Measurements from ENCODE around the gene ARHGAP6.

ARHGAP6 gene

GRCh38 chrX:11632732-11633131 is 33.0 kb downstream of the ARHGAP6 start:
- TF ChIP-seq EP300 (IDR thresholded peaks at IDR 0.05; ENCODE audit: borderline replicate concordance) (no peak), FOXM1 (IDR thresholded peaks at IDR 0.05; ENCODE audit: borderline replicate concordance, low read depth) (no peak), TCF12 (IDR thresholded peaks at IDR 0.05; ENCODE audit: low read depth) (no peak), YY1 (IDR thresholded peaks at IDR 0.05; ENCODE audit: low read depth) (no peak)

- TF ChIP-seq FOXM1 (IDR thresholded peaks at IDR 0.05; ENCODE audit: borderline replicate concordance, low read depth) (no peak), CREB1 (IDR thresholded peaks at IDR 0.05; ENCODE audit: low read depth) (no peak), TAF1 (IDR thresholded peaks at IDR 0.05; ENCODE audit: low read depth) (no peak), USF1 (IDR thresholded peaks at IDR 0.05) (no peak), MAX (IDR thresholded peaks at IDR 0.05) (no peak), CEBPB (IDR thresholded peaks at IDR 0.05) (no peak), EP300 (IDR thresholded peaks at IDR 0.05; ENCODE audit: borderline replicate concordance) (no peak), NFIC (IDR thresholded peaks at IDR 0.05) (no peak), RAD21 (IDR thresholded peaks at IDR 0.05; ENCODE audit: low read depth) (no peak), YY1 (IDR thresholded peaks at IDR 0.05; ENCODE audit: low read depth) (no peak), REST (IDR thresholded peaks at IDR 0.05; ENCODE audit: low read depth) (no peak), TEAD4 (IDR thresholded peaks at IDR 0.05) (no peak), ZBTB7A (IDR thresholded peaks at IDR 0.05; ENCODE audit: low read depth) (no peak), EGR1 (IDR thresholded peaks at IDR 0.05) (no peak), TCF12 (IDR thresholded peaks at IDR 0.05; ENCODE audit: low read depth) (no peak)
These were observed 36.0 kb downstream of the ARHGAP6 start for GRCh38 chrX:11629593-11630211.

- TF ChIP-seq EP300 (IDR thresholded peaks at IDR 0.05; ENCODE audit: borderline replicate concordance) (no peak), USF1 (IDR thresholded peaks at IDR 0.05) (no peak), FOXM1 (IDR thresholded peaks at IDR 0.05; ENCODE audit: borderline replicate concordance, low read depth) (no peak), EGR1 (IDR thresholded peaks at IDR 0.05) (no peak), CREB1 (IDR thresholded peaks at IDR 0.05; ENCODE audit: low read depth) (no peak), TEAD4 (IDR thresholded peaks at IDR 0.05) (no peak), YY1 (IDR thresholded peaks at IDR 0.05; ENCODE audit: low read depth) (no peak), REST (IDR thresholded peaks at IDR 0.05; ENCODE audit: low read depth) (no peak), MAX (IDR thresholded peaks at IDR 0.05) (no peak), CEBPB (IDR thresholded peaks at IDR 0.05) (no peak), NFIC (IDR thresholded peaks at IDR 0.05) (no peak), ZBTB7A (IDR thresholded peaks at IDR 0.05; ENCODE audit: low read depth) (no peak), TCF12 (IDR thresholded peaks at IDR 0.05; ENCODE audit: low read depth) (no peak)
These were observed 37.3 kb downstream of the ARHGAP6 start for GRCh38 chrX:11628399-11628798.

- no peak for TF ChIP-seq CREB1 (IDR thresholded peaks at IDR 0.05; ENCODE audit: low read depth)
- TF ChIP-seq REST (IDR thresholded peaks at IDR 0.05; ENCODE audit: low read depth): no peak
- TF ChIP-seq EGR1 (IDR thresholded peaks at IDR 0.05): no peak
- TF ChIP-seq TCF12 (IDR thresholded peaks at IDR 0.05; ENCODE audit: low read depth): no peak
- TF ChIP-seq FOXM1 (IDR thresholded peaks at IDR 0.05; ENCODE audit: borderline replicate concordance, low read depth): no peak
- TF ChIP-seq MAX (IDR thresholded peaks at IDR 0.05): no peak
- no peak for TF ChIP-seq EP300 (IDR thresholded peaks at IDR 0.05; ENCODE audit: borderline replicate concordance)
- TF ChIP-seq TAF1 (IDR thresholded peaks at IDR 0.05; ENCODE audit: low read depth): no peak
- no peak for TF ChIP-seq ZBTB7A (IDR thresholded peaks at IDR 0.05; ENCODE audit: low read depth)
- TF ChIP-seq USF1 (IDR thresholded peaks at IDR 0.05): no peak
- no peak for TF ChIP-seq CEBPB (IDR thresholded peaks at IDR 0.05)
- TF ChIP-seq NFIC (IDR thresholded peaks at IDR 0.05): no peak
- no peak for TF ChIP-seq TEAD4 (IDR thresholded peaks at IDR 0.05)
- TF ChIP-seq RAD21 (IDR thresholded peaks at IDR 0.05; ENCODE audit: low read depth): no peak
- TF ChIP-seq YY1 (IDR thresholded peaks at IDR 0.05; ENCODE audit: low read depth): no peak
These were observed 39.4 kb downstream of the ARHGAP6 start for GRCh38 chrX:11626351-11626750.
